Umbilical cord (tissue), 2 donors: Measurements from ENCODE around the gene ESR2. TPM values are rescaled to one million over a fixed set of nuclear protein-coding genes. Genes with fewer than 3 reads are reported as not detected.
"Not testable (repeated sequence)": the region's sequence is repeated elsewhere in the genome, so short reads cannot be mapped to it uniquely, and the experiment has no call there.

Experiments
- DNase-seq: peaks from one replicate; pipeline ENCODE4 v3.0.0-alpha.2; 2015; ENCODE audit warnings: low spot score
- total RNA-seq: library from RNA; depleted of rRNA; stranded (reverse); fragments of >200 nt; gene quantifications from one replicate; pipeline ENCODE4 v1.2.3, GENCODE V29; 2014; ENCODE audit warnings: low replicate concordance; ENCODE audit not compliant: insufficient read depth

ESR2 gene
- total RNA-seq, 1 donor from 2014 or later = 1.2 TPM

GRCh38 chr14:64147126-64147790, 146.9 kb downstream of the ESR2 start:
- peak; percentile 36 for DNase-seq

GRCh38 chr14:64137657-64138290, 156.4 kb downstream of the ESR2 start:
- no peak for DNase-seq

- no peak for DNase-seq
Observed at GRCh38 chr14:64126548-64126947, 167.6 kb downstream of the ESR2 start.

DNA sequence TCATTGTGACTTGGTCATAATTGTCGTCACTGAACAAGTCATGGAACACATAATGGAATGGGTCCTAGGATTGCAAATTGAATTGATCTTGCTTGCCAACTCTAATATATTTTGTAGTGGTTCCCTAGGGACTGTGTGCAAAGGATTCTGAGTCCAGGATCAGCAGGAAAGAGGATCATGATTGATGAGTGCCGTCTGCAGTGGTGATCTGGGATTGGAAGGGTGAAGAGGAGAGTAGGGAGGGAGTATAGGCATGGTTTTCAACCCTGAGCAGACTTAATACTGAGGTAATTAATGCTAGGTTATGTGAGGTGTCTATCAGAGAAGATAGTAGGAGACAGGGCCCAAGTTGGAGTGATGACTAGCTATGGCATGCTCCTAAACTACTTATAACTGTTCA, 168.9 kb downstream of the ESR2 start:
- DNase-seq = no peak

- DNase-seq = no peak
Observed at GRCh38 chr14:64123241-64123822, 170.8 kb downstream of the ESR2 start.

DNA sequence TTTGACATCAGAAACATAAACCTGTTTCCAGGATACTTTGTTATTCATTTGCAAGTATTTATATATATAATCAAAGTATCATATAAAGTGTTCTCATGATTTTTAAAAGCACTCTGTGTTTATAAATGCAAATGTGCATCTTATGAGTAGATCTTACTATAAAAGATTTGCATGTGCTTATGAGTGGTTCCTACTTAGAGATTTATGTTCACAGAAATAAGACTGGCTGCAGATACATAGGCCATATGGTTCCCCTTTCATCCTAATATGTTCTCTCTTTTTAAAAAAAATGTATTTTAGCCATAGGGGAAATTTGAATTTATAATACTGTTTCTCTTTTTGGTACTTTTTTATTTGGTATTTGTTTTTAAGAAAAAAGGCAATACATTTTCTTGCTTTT, 174.2 kb downstream of the ESR2 start:
- no peak for DNase-seq

DNA sequence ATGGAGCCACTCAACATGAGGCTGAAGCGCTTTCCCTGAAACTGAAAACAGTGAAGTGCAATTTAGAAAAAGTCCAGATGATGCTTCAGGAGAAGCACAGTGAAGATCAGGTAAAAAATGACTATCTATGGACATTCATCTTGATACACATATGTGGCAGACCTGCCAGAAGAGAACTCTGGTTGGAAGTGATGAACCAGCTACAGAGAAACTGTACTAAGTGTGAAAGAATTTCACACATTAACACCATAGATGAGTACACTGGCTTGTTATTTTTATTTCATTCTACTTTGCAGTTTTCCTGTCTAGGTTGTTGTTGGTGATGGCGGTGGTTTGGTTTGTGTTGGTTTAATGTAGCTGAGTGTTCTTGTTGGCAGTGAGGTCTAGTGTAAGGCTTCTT, 174.7 kb downstream of the ESR2 start:
- DNase-seq = no peak

- DNase-seq = no peak
Observed at GRCh38 chr14:64118892-64119291, 175.3 kb downstream of the ESR2 start.

DNA sequence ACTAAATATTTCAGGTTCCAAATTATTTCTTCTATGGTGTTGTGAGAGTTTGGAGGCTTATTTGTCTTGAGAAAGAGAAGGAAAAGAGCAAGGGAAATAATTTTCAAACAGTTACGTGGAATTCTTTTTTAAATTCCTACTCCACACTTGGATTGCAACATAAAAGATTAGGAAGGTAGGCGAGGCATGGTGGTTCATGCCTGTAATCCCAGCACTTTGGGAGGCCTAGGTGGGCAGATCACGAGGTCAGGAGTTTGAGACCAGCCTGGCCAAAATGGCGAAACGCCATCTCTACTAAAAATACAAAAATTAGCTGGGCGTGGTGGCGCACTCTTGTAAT, 175.8 kb downstream of the ESR2 start:
- not testable (repeated sequence) for DNase-seq

DNA sequence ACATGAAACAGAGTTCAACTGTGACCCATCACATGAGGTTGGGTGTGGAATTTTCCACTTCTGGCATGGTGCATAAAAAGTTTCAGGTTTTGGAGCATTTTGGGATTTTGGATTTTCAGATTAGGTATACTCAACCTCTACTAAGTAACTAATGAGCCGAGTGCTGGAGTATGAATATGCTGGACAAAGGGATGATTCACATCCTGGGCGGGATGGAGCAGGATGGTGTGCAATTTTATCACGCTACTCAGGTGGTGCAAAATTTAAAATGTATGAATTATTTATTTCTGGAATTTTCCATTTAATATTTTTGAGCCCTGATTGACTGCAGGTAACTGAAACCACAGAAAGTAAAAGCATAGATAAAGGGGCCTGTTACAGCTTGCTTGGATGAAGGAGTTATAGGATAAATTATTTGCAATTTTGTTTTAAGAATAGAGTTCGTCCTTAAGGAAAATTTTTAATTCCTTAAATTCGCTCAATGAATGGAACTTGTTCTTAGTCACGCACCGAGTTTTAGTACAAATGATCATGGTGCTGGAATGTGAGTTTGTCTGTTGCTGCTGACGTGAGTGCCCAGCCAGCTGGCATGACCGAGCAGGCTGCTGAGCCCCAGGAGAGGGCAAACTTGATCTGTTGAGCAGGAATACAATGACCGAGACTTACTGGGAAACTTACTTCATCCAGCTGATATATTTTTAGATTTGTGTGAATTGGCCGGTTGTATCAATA, 176.3 kb downstream of the ESR2 start:
- DNase-seq = no peak

DNA sequence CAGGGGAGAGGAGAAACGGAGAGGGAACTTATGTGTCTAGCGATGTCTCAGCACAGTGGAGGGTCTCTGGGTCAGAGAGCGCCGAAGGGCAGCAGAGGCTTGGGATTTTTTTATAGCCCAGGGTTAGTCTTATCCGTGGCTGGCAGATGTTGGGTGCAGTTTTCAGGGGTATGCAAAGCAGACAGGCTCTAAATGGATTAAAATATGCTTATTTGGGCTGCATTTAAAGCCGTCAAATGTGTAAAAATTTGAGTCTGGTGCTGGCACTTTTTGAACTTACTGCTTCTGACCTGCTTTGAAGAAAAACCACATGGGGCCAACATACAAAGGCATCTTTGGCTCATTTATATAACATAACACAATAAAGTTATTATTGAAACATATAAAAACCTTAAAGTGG, 178.8 kb downstream of the ESR2 start:
- no peak for DNase-seq

DNA sequence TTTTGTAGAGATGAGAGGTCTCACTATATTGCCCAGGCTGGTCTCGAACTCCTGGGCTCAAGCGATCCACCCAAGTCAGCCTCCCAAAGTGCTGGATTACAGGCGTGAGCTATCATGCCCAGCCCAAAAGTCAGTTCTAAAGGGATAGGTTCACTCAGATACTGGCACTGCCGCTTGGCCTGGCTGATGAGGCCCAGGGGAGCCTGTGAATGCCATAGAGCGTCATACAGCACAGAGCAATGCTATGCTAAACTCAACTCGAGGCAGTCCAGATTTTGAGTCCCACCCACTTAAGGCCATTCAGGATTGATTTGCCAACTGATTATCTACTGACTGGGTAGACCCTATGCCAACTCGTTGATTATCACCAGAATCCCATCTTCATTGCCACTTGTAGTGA, 179.4 kb downstream of the ESR2 start:
- no peak for DNase-seq

GRCh38 chr14:64114166-64114565, 180.0 kb downstream of the ESR2 start:
- DNase-seq = peak; percentile 76

DNA sequence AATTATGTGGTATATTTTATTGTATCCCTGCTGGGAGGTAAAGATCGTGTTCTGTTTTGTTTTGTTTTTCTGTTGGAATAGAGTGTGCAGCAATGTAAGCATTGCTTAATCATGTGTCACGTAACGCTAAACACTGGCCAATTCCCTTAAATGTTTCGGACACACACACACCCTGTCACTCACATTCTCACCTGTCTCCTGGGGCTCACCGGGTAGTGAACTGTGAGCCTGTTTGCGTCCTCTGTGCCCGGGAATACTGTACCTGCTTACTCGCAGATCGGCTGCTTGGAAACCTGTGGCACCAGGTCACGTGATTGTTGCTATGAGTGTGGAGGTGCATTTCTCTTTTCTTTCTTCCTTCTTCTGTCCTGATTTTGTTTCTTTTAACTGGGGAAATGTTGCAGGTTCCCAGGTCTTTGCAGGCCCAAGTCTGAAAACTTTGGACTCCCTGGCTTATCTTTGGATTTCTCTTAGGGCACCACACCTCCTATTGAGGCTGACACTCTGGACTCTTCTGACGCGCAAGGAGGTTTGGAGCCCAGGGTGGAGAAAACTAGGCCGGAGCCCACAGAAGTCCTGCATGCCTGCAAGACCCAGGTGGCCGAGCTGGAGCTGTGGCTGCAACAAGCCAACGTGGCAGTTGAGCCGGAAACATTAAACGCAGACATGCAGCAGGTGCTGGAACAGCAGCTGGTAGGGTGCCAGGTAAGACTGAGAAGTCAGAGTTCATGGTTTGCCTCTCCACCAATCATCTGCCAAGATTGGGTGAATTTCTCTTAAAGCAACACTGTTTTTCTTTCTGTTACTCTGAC, 181.1 kb downstream of the ESR2 start:
- no peak for DNase-seq

DNA sequence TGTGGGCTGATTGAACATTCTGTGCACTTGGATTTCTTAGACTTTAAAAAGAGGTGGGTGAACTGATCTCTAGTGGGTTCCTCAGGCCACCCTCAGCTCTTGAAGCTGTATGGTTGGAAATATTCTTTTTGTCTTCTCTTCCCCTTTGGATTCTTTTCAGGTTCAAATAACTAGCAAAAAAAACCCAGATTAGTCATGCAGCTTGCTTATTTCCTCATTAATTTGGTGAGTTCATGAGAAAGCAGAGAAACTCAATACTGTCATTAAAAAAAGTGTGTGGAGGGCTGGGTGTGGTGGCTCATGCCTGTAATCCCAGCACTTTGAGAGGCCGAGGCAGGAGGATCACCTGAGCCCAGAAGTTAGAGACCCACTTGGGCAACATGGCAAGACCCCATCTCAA, 183.4 kb downstream of the ESR2 start:
- no peak for DNase-seq

GRCh38 chr14:64109819-64110554, 184.2 kb downstream of the ESR2 start:
- no peak for DNase-seq

DNA sequence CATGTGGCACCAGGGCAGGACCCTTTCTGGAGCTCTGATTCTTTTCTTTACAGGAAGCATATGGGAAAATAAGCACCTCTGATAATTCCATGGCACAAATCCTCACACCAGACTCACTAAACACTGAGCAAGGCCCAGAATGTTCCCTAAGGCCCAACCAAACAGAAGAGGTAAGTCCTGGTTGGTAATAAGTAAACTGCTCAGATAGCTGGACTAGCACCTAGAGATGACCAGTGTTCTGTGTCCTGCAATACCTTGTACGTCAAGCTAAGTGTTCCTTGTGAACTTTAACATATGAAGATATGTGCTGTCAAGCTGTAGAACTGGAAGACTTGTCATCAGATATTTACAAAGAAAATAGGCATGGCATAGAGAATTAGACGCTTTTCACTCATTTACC, 186.7 kb downstream of the ESR2 start:
- DNase-seq = no peak

- DNase-seq = no peak
Observed at GRCh38 chr14:64098120-64098519, 196.1 kb downstream of the ESR2 start.

GRCh38 chr14:64095620-64096019, 198.6 kb downstream of the ESR2 start:
- DNase-seq = peak; percentile 44

DNA sequence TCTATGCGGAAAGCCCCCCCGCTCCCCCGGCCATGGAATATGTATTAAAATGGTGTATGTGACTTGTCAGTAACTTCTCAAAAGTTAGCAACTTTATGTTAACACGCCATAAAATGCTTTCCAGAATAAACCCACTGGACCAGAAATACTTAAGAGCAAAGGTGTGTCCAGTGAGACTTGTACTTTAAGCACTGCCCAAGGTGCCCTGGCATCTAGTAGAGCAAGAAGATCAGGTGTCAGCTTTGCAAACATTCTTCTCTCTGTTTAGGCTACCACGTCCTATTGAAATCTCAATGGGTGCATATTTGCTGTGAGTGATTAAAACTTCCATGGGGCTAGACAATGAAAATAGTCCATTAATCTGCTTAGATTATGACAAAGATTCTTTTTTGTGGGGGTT, 201.2 kb downstream of the ESR2 start:
- peak; percentile 3 for DNase-seq

DNA sequence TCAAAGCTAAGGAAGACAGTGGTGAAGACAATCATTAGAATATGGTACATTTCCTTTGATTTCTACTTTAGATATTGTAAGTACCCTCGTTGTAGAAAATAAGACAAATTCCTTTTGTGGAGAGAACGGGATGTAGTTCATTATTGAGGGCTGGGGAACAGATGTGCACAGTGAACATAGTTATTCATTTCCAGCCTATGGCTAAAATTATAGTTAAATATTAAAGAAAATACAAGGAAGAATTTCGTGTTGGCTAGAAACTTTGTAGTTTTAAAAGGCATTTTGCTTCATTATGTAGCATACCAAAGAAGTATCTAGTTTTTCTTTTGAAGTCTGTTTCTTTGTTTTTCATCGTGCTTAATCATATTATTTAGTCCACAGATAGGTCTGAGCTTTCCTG, 201.8 kb downstream of the ESR2 start:
- no peak for DNase-seq
